ENCODE results near the gene KIF16B.

The KIF16B gene

GRCh38 chr20:16589623-16590022, 16.4 kb upstream of the KIF16B start:
- ATAC-seq (ENCODE audit: insufficient read depth, low read depth) (no peak), DNase-seq (no peak)
- Histone ChIP-seq H3K36me3 (ENCODE audit: insufficient read depth, low read length) (no peaks in the 10 kb centered on the region), H3K79me2 (ENCODE audit: insufficient read depth, low read length) (no peaks in the 10 kb centered on the region), H3K9me3 (ENCODE audit: insufficient read depth, low read length, severe bottlenecking) (no peaks in the 10 kb centered on the region), H3K4me1 (ENCODE audit: insufficient read depth, low read length) (no peaks in the 10 kb centered on the region), H3K27ac (ENCODE audit: low read length) (no peak overlapping the region), H3K4me2 (ENCODE audit: insufficient read depth, low read length) (no peak overlapping the region), H3K4me3 (ENCODE audit: low read depth in 1 of 2, low read length in 2 of 2) (no peak overlapping the region), H2AFZ (ENCODE audit: low read depth, low read length) (no peak overlapping the region), H3K9ac (ENCODE audit: low read depth, low read length) (no peak overlapping the region), H3K27me3 (ENCODE audit: insufficient read depth, low read length, poor library complexity) (no peaks in the 10 kb centered on the region), H4K20me1 (ENCODE audit: insufficient read depth, low read length) (no peaks in the 10 kb centered on the region)
- no peak for TF ChIP-seq CTCF (IDR thresholded peaks at IDR 0.05; ENCODE audit: borderline replicate concordance, extremely low read depth, low read length, poor library complexity, severe bottlenecking)
- no peak for TF ChIP-seq EZH2 (IDR thresholded peaks at IDR 0.05; ENCODE audit: borderline replicate concordance, low read depth, low read length, severe bottlenecking)

- Histone ChIP-seq H3K4me3 (ENCODE audit: low read depth in 1 of 2, low read length in 2 of 2) (no peak overlapping the region), H3K9ac (ENCODE audit: low read depth, low read length) (no peak overlapping the region), H4K20me1 (ENCODE audit: insufficient read depth, low read length) (no peaks in the 10 kb centered on the region), H3K79me2 (ENCODE audit: insufficient read depth, low read length) (no peaks in the 10 kb centered on the region), H3K27me3 (ENCODE audit: insufficient read depth, low read length, poor library complexity) (no peaks in the 10 kb centered on the region), H2AFZ (ENCODE audit: low read depth, low read length) (no peak overlapping the region), H3K9me3 (ENCODE audit: insufficient read depth, low read length, severe bottlenecking) (no peaks in the 10 kb centered on the region), H3K4me2 (ENCODE audit: insufficient read depth, low read length) (no peak overlapping the region), H3K36me3 (ENCODE audit: insufficient read depth, low read length) (no peaks in the 10 kb centered on the region), H3K27ac (ENCODE audit: low read length) (no peak overlapping the region), H3K4me1 (ENCODE audit: insufficient read depth, low read length) (no peaks in the 10 kb centered on the region)
- ATAC-seq (ENCODE audit: insufficient read depth, low read depth) (no peak), DNase-seq (no peak)
- TF ChIP-seq CTCF (IDR thresholded peaks at IDR 0.05; ENCODE audit: borderline replicate concordance, extremely low read depth, low read length, poor library complexity, severe bottlenecking) = no peak
- TF ChIP-seq EZH2 (IDR thresholded peaks at IDR 0.05; ENCODE audit: borderline replicate concordance, low read depth, low read length, severe bottlenecking) = no peak
Observed at GRCh38 chr20:16588241-16588640, 15.0 kb upstream of the KIF16B start.

GRCh38 chr20:16587066-16587465, 13.8 kb upstream of the KIF16B start:
- Histone ChIP-seq H2AFZ (ENCODE audit: low read depth, low read length) (no peak overlapping the region), H3K4me2 (ENCODE audit: insufficient read depth, low read length) (no peak overlapping the region), H3K4me1 (ENCODE audit: insufficient read depth, low read length) (no peaks in the 10 kb centered on the region), H3K9me3 (ENCODE audit: insufficient read depth, low read length, severe bottlenecking) (no peaks in the 10 kb centered on the region), H3K9ac (ENCODE audit: low read depth, low read length) (no peak overlapping the region), H3K4me3 (ENCODE audit: low read depth in 1 of 2, low read length in 2 of 2) (no peak overlapping the region), H3K27ac (ENCODE audit: low read length) (no peak overlapping the region), H3K79me2 (ENCODE audit: insufficient read depth, low read length) (no peaks in the 10 kb centered on the region), H3K36me3 (ENCODE audit: insufficient read depth, low read length) (no peaks in the 10 kb centered on the region), H3K27me3 (ENCODE audit: insufficient read depth, low read length, poor library complexity) (no peaks in the 10 kb centered on the region), H4K20me1 (ENCODE audit: insufficient read depth, low read length) (no peaks in the 10 kb centered on the region)
- ATAC-seq (ENCODE audit: insufficient read depth, low read depth) (no peak), DNase-seq (no peak)
- no peak for TF ChIP-seq CTCF (IDR thresholded peaks at IDR 0.05; ENCODE audit: borderline replicate concordance, extremely low read depth, low read length, poor library complexity, severe bottlenecking)

- TF ChIP-seq EZH2 (IDR thresholded peaks at IDR 0.05; ENCODE audit: borderline replicate concordance, low read depth, low read length, severe bottlenecking) (no peak), CTCF (IDR thresholded peaks at IDR 0.05; ENCODE audit: borderline replicate concordance, extremely low read depth, low read length, poor library complexity, severe bottlenecking) (no peak)
- Histone ChIP-seq H3K4me2 (ENCODE audit: insufficient read depth, low read length) (no peak overlapping the region), H3K4me3 (ENCODE audit: low read depth in 1 of 2, low read length in 2 of 2) (no peak overlapping the region), H3K9me3 (ENCODE audit: insufficient read depth, low read length, severe bottlenecking) (no peaks in the 10 kb centered on the region), H2AFZ (ENCODE audit: low read depth, low read length) (no peak overlapping the region), H3K4me1 (ENCODE audit: insufficient read depth, low read length) (no peaks in the 10 kb centered on the region), H3K27ac (ENCODE audit: low read length) (no peak overlapping the region), H4K20me1 (ENCODE audit: insufficient read depth, low read length) (no peaks in the 10 kb centered on the region), H3K36me3 (ENCODE audit: insufficient read depth, low read length) (no peaks in the 10 kb centered on the region), H3K9ac (ENCODE audit: low read depth, low read length) (no peak overlapping the region), H3K79me2 (ENCODE audit: insufficient read depth, low read length) (no peaks in the 10 kb centered on the region), H3K27me3 (ENCODE audit: insufficient read depth, low read length, poor library complexity) (no peaks in the 10 kb centered on the region)
- DNase-seq (no peak), ATAC-seq (ENCODE audit: insufficient read depth, low read depth) (no peak)
Observed at GRCh38 chr20:16583474-16583873, 10.2 kb upstream of the KIF16B start.

Data from DND-41 (cell line).